ENCODE results near the gene DLGAP4. TPM values are rescaled to one million over a fixed set of nuclear protein-coding genes. Genes with fewer than 3 reads are reported as not detected.
A peak's percentile ranks its signal among the peaks of the same experiment; 100 is the strongest.

The DLGAP4 gene
- total and polyA plus RNA-seq, 2 of the 13 experiments (the other 11 are each of a cell fraction or from before 2014, with no cell fraction given), result 15.2 to 26.7 TPM

DNA sequence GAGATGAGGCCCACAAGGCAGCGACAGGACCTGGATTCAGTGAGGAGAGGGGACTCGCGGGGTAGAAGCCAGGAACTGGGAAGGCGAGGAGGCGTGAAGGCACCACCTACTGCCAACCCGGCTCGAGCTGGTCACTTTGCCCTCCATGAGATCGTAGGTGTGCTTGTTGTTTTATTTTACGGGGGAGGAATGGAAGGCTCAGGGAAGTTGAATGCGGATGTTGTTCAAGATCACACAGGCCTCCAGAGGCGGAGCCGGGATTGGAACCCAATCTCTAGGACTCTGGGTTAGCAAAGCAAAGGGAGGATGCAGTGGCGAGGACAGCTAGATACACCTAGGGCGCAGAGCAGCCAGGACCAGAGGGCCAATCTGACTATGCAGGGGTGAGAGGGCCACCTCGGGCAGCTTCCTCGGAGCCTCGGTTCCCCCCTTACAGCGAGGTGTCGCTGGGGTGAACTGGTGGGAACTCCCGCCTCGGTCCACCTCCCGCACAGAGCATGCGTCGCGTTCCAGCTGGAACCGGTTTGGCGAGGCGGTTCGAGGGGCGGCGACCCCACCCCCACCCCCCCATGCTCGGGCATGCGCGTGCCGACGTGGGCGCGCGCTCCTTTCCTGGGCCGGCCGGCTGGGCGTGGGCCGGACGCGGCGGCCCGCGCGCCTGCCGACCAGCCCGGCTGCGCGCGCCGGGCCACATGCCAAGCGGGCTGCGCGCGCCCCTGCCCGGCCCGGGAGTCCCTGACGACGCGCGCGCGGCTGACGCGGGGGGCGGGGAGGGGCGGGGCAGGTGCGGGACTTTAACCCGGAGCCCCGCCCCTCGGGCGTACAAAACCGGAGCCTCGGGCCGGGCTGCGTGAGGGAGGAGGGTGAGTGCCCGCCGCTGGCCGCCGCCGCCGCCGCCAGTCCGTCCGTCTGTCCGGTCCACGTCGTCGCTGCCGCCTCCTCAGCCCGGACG lies 154.8 kb downstream of the DLGAP4 start (continued):
- TF ChIP-seq, protein P1, sequence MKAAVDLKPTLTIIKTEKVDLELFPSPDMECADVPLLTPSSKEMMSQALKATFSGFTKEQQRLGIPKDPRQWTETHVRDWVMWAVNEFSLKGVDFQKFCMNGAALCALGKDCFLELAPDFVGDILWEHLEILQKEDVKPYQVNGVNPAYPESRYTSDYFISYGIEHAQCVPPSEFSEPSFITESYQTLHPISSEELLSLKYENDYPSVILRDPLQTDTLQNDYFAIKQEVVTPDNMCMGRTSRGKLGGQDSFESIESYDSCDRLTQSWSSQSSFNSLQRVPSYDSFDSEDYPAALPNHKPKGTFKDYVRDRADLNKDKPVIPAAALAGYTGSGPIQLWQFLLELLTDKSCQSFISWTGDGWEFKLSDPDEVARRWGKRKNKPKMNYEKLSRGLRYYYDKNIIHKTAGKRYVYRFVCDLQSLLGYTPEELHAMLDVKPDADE (CRISPR knock-in tag; IDR thresholded peaks at IDR 0.05), result peak; percentile 14; the same call in 1 of the 2 replicates
- TF ChIP-seq POLR2A (IDR thresholded peaks at IDR 0.05; ENCODE audit: insufficient read depth in 1 of 2, low read depth in 2 of 2, low read length in 2 of 2) (peak; percentile 76 to 83), FOXK1 (CRISPR knock-in tag; IDR thresholded peaks at IDR 0.05; ENCODE audit: borderline replicate concordance, low read depth) (peak; percentile 60; the same call in 1 of the 2 replicates), ZNF652 (CRISPR knock-in tag; IDR thresholded peaks at IDR 0.05; ENCODE audit: borderline replicate concordance, low read depth) (no peak), ONECUT2 (CRISPR knock-in tag; IDR thresholded peaks at IDR 0.05) (peak; percentile 30; the same call in 1 of the 2 replicates), ZNF441 (CRISPR knock-in tag; IDR thresholded peaks at IDR 0.05; ENCODE audit: borderline replicate concordance) (peak; percentile 15; the same call in 1 of the 2 replicates), ZNF678 (CRISPR knock-in tag; IDR thresholded peaks at IDR 0.05) (peak; percentile 90), BHLHE40 (IDR thresholded peaks at IDR 0.05; ENCODE audit: low read length) (no peak; the same call in 1 of the 2 replicates), HCFC1 (IDR thresholded peaks at IDR 0.05; ENCODE audit: low read depth, low read length) (peak; percentile 37; the same call in 1 of the 2 replicates), SOX13 (IDR thresholded peaks at IDR 0.05) (peak; percentile 35; the same call in 1 of the 2 replicates), SOX13 (CRISPR knock-in tag; conservative IDR thresholded peaks at IDR 0.05 in 1 of 2, IDR thresholded peaks at IDR 0.05 in 1 of 2) (peak in 1 of 2 experiments; percentile 46; a peak in 2 of 4 replicates), SIX4 (CRISPR knock-in tag; IDR thresholded peaks at IDR 0.05) (0 out of 2 replicates have a peak, but pooled peaks have one; percentile 53), GZF1 (CRISPR knock-in tag; IDR thresholded peaks at IDR 0.05) (no peak), XRCC5 (optimal IDR thresholded peaks at IDR 0.05; ENCODE audit: low read length) (peak; percentile 92), KLF16 (CRISPR knock-in tag; IDR thresholded peaks at IDR 0.05) (peak; percentile 57 to 98; a peak in 3 of 4 replicates), SMC3 (IDR thresholded peaks at IDR 0.05; ENCODE audit: low read length) (no peak), SOX5 (CRISPR knock-in tag; IDR thresholded peaks at IDR 0.05; ENCODE audit: borderline replicate concordance) (no peak), PAX8 (CRISPR knock-in tag; IDR thresholded peaks at IDR 0.05; ENCODE audit: borderline replicate concordance) (peak; percentile 94; the same call in 1 of the 2 replicates), ZNF350 (CRISPR knock-in tag; IDR thresholded peaks at IDR 0.05; ENCODE audit: borderline replicate concordance, low read depth) (peak; percentile 92; the same call in 1 of the 2 replicates), THAP11 (CRISPR knock-in tag; IDR thresholded peaks at IDR 0.05) (peak; percentile 59)
- TF ChIP-seq, protein P2, sequence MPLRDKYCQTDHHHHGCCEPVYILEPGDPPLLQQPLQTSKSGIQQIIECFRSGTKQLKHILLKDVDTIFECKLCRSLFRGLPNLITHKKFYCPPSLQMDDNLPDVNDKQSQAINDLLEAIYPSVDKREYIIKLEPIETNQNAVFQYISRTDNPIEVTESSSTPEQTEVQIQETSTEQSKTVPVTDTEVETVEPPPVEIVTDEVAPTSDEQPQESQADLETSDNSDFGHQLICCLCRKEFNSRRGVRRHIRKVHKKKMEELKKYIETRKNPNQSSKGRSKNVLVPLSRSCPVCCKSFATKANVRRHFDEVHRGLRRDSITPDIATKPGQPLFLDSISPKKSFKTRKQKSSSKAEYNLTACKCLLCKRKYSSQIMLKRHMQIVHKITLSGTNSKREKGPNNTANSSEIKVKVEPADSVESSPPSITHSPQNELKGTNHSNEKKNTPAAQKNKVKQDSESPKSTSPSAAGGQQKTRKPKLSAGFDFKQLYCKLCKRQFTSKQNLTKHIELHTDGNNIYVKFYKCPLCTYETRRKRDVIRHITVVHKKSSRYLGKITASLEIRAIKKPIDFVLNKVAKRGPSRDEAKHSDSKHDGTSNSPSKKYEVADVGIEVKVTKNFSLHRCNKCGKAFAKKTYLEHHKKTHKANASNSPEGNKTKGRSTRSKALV (CRISPR knock-in tag; IDR thresholded peaks at IDR 0.05), result no peak; the same call in 1 of the 2 replicates
- TF ChIP-seq, protein P3, sequence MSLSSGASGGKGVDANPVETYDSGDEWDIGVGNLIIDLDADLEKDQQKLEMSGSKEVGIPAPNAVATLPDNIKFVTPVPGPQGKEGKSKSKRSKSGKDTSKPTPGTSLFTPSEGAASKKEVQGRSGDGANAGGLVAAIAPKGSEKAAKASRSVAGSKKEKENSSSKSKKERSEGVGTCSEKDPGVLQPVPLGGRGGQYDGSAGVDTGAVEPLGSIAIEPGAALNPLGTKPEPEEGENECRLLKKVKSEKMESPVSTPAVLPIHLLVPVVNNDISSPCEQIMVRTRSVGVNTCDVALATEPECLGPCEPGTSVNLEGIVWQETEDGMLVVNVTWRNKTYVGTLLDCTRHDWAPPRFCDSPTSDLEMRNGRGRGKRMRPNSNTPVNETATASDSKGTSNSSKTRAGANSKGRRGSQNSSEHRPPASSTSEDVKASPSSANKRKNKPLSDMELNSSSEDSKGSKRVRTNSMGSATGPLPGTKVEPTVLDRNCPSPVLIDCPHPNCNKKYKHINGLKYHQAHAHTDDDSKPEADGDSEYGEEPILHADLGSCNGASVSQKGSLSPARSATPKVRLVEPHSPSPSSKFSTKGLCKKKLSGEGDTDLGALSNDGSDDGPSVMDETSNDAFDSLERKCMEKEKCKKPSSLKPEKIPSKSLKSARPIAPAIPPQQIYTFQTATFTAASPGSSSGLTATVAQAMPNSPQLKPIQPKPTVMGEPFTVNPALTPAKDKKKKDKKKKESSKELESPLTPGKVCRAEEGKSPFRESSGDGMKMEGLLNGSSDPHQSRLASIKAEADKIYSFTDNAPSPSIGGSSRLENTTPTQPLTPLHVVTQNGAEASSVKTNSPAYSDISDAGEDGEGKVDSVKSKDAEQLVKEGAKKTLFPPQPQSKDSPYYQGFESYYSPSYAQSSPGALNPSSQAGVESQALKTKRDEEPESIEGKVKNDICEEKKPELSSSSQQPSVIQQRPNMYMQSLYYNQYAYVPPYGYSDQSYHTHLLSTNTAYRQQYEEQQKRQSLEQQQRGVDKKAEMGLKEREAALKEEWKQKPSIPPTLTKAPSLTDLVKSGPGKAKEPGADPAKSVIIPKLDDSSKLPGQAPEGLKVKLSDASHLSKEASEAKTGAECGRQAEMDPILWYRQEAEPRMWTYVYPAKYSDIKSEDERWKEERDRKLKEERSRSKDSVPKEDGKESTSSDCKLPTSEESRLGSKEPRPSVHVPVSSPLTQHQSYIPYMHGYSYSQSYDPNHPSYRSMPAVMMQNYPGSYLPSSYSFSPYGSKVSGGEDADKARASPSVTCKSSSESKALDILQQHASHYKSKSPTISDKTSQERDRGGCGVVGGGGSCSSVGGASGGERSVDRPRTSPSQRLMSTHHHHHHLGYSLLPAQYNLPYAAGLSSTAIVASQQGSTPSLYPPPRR (CRISPR knock-in tag; IDR thresholded peaks at IDR 0.05; ENCODE audit: borderline replicate concordance), result peak; percentile 70; the same call in 1 of the 2 replicates

Measured in HepG2 (cell line).